AG09309 (cell line): ENCODE data around the gene MOGAT1.

Experiments used
- DNase-seq: peaks from one replicate; pipeline ENCODE4 v3.0.0-alpha.2; 2010; ENCODE audit warnings: low read depth
- H3K4me3 ChIP-seq: 2 replicates; pipeline ENCODE4 v1.5.1; 2011; ENCODE audit warnings: mild to moderate bottlenecking, low read depth, low read length, moderate library complexity; ENCODE audit not compliant: control insufficient read depth
- TF ChIP-seq, protein P1 (sequence below): IDR thresholded peaks from 2 replicates; pipeline ENCODE4 v1.5.1; 2011; ENCODE audit warnings: mild to moderate bottlenecking, low read depth, low read length, inconsistent platforms; ENCODE audit not compliant: insufficient read depth, control insufficient read depth; ENCODE audit errors: missing control alignments

The MOGAT1 gene

DNA sequence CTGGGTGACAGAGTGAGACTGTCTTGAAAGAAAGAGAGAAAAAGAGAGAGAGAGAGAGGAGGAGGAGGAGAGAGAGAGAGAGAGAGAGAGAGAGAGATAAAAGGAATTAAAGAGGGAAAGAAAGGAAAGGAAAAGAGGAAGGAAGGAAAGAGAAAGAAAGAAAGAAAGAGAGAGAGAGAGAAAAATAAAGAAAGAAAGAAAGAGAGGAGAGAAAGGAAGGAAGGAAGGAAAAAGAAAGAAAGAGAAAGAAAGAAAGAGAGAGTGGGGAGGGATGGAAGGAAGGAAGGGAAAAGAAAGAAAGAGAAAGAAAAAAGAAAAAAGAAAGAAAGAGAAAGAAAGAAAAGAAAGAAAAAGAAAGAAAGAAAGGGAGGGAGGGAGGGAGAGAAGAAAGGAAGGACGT lies 29.8 kb downstream of the MOGAT1 start:
- TF ChIP-seq, protein P1, sequence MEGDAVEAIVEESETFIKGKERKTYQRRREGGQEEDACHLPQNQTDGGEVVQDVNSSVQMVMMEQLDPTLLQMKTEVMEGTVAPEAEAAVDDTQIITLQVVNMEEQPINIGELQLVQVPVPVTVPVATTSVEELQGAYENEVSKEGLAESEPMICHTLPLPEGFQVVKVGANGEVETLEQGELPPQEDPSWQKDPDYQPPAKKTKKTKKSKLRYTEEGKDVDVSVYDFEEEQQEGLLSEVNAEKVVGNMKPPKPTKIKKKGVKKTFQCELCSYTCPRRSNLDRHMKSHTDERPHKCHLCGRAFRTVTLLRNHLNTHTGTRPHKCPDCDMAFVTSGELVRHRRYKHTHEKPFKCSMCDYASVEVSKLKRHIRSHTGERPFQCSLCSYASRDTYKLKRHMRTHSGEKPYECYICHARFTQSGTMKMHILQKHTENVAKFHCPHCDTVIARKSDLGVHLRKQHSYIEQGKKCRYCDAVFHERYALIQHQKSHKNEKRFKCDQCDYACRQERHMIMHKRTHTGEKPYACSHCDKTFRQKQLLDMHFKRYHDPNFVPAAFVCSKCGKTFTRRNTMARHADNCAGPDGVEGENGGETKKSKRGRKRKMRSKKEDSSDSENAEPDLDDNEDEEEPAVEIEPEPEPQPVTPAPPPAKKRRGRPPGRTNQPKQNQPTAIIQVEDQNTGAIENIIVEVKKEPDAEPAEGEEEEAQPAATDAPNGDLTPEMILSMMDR = no peak
- no peak overlapping the region for H3K4me3 ChIP-seq
- DNase-seq = no peak

DNA sequence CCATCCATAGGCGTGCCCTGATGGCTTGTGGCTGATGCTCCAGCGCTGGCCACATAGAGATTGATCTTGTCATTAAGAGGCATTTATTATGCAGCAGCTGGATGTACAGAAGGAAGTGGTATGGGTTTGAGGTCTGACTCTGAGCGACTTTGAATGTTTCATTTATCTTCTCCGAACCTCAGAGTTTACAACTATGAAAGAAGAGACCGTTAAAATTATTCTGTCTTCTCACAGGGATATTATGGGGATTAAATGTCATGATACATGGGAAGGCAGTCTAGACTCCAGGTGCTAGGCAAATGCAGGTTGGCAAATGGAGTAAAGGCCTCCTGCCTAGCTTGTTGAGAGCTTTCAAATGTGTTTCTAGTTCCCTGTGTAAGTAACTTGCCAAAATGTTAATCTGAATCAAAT lies 30.3 kb downstream of the MOGAT1 start:
- H3K4me3 ChIP-seq = no peak overlapping the region
- DNase-seq = no peak
- TF ChIP-seq, protein P1 = no peak

DNA sequence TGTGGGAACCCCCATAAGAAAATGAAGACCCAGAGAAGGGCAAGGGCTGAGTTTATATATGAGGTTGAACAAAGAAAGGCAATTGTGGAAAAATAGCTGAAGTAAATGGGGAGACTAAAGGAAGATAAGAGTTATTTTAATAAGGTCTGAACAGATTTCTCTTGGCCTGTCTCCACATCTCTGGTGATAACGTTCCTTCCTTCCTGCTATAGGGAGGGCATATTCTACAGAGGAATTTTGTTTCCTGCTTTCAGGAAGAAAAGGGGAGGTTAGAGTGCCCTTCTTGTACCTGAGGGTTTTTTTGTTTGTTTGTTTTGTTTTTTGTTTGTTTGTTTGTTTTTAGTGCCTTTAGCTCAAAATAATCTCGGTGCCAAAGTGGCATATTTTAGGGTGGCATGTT lies 31.6 kb downstream of the MOGAT1 start:
- TF ChIP-seq, protein P1 = no peak
- no peak overlapping the region for H3K4me3 ChIP-seq
- no peak for DNase-seq

DNA sequence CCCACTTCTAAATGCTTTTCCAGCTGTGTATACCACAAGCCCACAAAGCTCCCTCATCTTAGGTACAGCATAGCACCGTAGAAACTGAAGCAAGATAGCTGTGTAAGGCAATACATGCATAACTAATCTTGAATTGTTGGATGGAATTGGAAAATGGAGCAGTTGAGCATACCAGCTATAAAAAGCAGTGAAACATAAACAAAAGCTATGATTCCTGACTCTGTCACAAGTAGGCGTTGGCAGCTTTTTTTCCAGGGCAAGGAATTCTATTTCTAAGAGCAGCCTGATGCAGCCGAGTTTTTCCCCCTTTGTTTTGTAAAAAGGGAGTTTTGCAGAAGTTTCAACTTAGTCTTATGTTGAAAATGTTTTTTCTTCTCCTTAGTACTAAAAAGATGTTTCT lies 32.4 kb downstream of the MOGAT1 start:
- H3K4me3 ChIP-seq = no peak overlapping the region
- no peak for DNase-seq
- TF ChIP-seq, protein P1 = no peak

DNA sequence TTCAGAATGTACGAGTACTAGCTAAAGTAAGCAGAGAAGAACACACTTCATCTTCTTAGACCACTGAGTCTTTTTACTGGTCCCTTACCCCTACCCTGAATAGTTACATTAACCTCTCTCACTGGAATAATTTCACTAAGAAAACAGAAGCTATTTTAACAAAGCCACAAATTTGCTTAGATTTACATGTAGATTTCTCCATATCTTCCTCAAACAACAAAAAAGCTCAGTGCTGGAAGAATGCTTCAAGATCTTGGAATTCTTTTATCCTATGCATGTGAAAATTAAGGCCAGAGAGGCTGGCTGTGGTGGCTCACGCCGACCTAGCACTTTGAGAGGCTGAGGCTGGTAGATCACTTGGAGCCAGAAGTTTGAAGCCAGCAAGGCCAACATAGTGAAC lies 35.2 kb downstream of the MOGAT1 start:
- no peak overlapping the region for H3K4me3 ChIP-seq
- no peak for DNase-seq
- TF ChIP-seq, protein P1 = no peak

DNA sequence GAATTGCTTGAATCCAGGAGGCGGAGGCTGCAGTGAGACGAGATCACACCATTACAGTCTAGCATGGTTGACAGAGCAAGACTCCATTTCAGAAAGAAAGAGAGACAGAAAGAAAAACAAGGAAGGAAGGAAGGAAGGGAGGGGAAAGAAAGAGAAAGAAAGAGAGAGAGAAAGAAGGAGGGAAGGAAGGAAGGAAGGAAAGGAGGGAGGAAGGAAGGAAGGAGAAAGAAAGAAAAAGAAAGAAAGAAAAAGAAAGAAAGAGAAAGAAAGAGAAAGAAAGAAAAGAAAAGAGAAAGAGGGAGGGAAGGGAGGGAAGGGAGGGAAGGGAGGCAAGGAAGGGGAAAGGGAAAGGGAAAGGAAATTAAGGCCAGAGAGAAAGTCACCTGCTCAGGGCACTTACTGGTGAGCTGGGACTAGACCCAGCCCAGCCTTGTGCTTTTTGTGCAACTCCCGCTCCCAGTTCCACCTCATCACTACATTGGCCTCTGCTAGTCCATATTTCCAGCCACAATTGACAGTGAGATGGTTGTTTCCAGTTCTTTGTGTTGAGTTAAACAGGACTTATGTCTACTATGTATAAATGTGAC lies 35.7 kb downstream of the MOGAT1 start:
- H3K4me3 ChIP-seq = no peak overlapping the region
- TF ChIP-seq, protein P1 = no peak
- DNase-seq = no peak
